Measurements from ENCODE around the gene FGF5.
"Not testable (repeated sequence)": the region's sequence is repeated elsewhere in the genome, so short reads cannot be mapped to it uniquely, and the experiment has no call there.

Gene FGF5

GRCh38 chr4:80266253-80266901, at the start of gene FGF5:
TSS of gene FGF5 (plus strand) at chr4:80266664. CDS start at chr4:80266825, 161 bp downstream.
- DNase-seq = peak; percentile 45

GRCh38 chr4:80219301-80220025, 47.0 kb upstream of the FGF5 start:
- no peak for DNase-seq

- DNase-seq = no peak
Measured at GRCh38 chr4:80220711-80221110, 45.8 kb upstream of the FGF5 start.

- DNase-seq = no peak
Measured at GRCh38 chr4:80221161-80221560, 45.3 kb upstream of the FGF5 start.

- no peak for DNase-seq
Measured at GRCh38 chr4:80225595-80225994, 40.9 kb upstream of the FGF5 start.

GRCh38 chr4:80226094-80226493, 40.4 kb upstream of the FGF5 start:
- DNase-seq = no peak

GRCh38 chr4:80228460-80228859, 38.0 kb upstream of the FGF5 start:
- DNase-seq = no peak

- no peak for DNase-seq
Measured at GRCh38 chr4:80229128-80229527, 37.3 kb upstream of the FGF5 start.

GRCh38 chr4:80229590-80229989, 36.9 kb upstream of the FGF5 start:
- no peak for DNase-seq

- no peak for DNase-seq
Measured at GRCh38 chr4:80231180-80231579, 35.3 kb upstream of the FGF5 start.

GRCh38 chr4:80232707-80233370, 33.6 kb upstream of the FGF5 start:
- DNase-seq = no peak

- no peak for DNase-seq
Measured at GRCh38 chr4:80233390-80233789, 33.1 kb upstream of the FGF5 start.

- no peak for DNase-seq
Measured at GRCh38 chr4:80235451-80235850, 31.0 kb upstream of the FGF5 start.

GRCh38 chr4:80237992-80238391, 28.5 kb upstream of the FGF5 start:
- no peak for DNase-seq

GRCh38 chr4:80239480-80240150, 26.8 kb upstream of the FGF5 start:
- no peak for DNase-seq

- DNase-seq = no peak
Measured at GRCh38 chr4:80240976-80241375, 25.5 kb upstream of the FGF5 start.

- peak; percentile 46 for DNase-seq
Measured at GRCh38 chr4:80243274-80244018, 23.0 kb upstream of the FGF5 start.

- DNase-seq = not testable (repeated sequence)
Measured at GRCh38 chr4:80247484-80247883, 19.0 kb upstream of the FGF5 start.

GRCh38 chr4:80249144-80249543, 17.3 kb upstream of the FGF5 start:
- no peak for DNase-seq

- no peak for DNase-seq
Measured at GRCh38 chr4:80252427-80252826, 14.0 kb upstream of the FGF5 start.

GRCh38 chr4:80252953-80253352, 13.5 kb upstream of the FGF5 start:
- no peak for DNase-seq

GRCh38 chr4:80253510-80253909, 13.0 kb upstream of the FGF5 start:
- DNase-seq = no peak

- DNase-seq = no peak
Measured at GRCh38 chr4:80254114-80254513, 12.3 kb upstream of the FGF5 start.
